HG03354 (cell line): ENCODE results near the gene GEMIN4.
A peak's percentile ranks its signal among the peaks of the same experiment; 100 is the strongest.
"Not testable (repeated sequence)": the region's sequence is repeated elsewhere in the genome, so short reads cannot be mapped to it uniquely, and the experiment has no call there.

Experiments
- ATAC-seq: cut with Tn5 transposase; IDR thresholded peaks from one replicate; pipeline ENCODE4 v1.9.1; 2021; ENCODE audit warnings: mild to moderate bottlenecking; ENCODE audit not compliant: unreplicated experiment, poor library complexity, severe bottlenecking

GEMIN4 gene

GRCh38 chr17:752002-752619 lies at the start of gene GEMIN4:
Gene GEMIN4 (minus strand): TSS chr17:752264. CDS start chr17:752142, 122 bp downstream.
- peak; percentile 84 for ATAC-seq

- no peak for ATAC-seq
These were observed 49.6 kb upstream of the GEMIN4 start for GRCh38 chr17:801660-802059.

- ATAC-seq = no peak
These were observed 48.6 kb upstream of the GEMIN4 start for GRCh38 chr17:800446-801242.

- ATAC-seq = no peak
These were observed 47.2 kb upstream of the GEMIN4 start for GRCh38 chr17:799261-799660.

- no peak for ATAC-seq
These were observed 46.2 kb upstream of the GEMIN4 start for GRCh38 chr17:798246-798645.

- ATAC-seq = no peak
These were observed 45.3 kb upstream of the GEMIN4 start for GRCh38 chr17:797236-797840.

GRCh38 chr17:796609-797008 lies 44.5 kb upstream of the GEMIN4 start:
- ATAC-seq = no peak

- ATAC-seq = no peak
These were observed 43.7 kb upstream of the GEMIN4 start for GRCh38 chr17:795721-796120.

- ATAC-seq = no peak
These were observed 43.2 kb upstream of the GEMIN4 start for GRCh38 chr17:795276-795675.

- ATAC-seq = no peak
These were observed 42.8 kb upstream of the GEMIN4 start for GRCh38 chr17:794876-795275.

- ATAC-seq = no peak
These were observed 40.2 kb upstream of the GEMIN4 start for GRCh38 chr17:792277-792676.

- no peak for ATAC-seq
These were observed 39.8 kb upstream of the GEMIN4 start for GRCh38 chr17:791829-792228.

GRCh38 chr17:790874-791247 lies 38.8 kb upstream of the GEMIN4 start:
- ATAC-seq = not testable (repeated sequence)

- ATAC-seq = not testable (repeated sequence)
These were observed 38.1 kb upstream of the GEMIN4 start for GRCh38 chr17:789931-790873.

- ATAC-seq = no peak
These were observed 37.2 kb upstream of the GEMIN4 start for GRCh38 chr17:789160-789840.

- no peak for ATAC-seq
These were observed 36.5 kb upstream of the GEMIN4 start for GRCh38 chr17:788551-788950.

- ATAC-seq = no peak
These were observed 35.7 kb upstream of the GEMIN4 start for GRCh38 chr17:787641-788221.

- not testable (repeated sequence) for ATAC-seq
These were observed 33.8 kb upstream of the GEMIN4 start for GRCh38 chr17:785901-786300.

- no peak for ATAC-seq
These were observed 32.1 kb upstream of the GEMIN4 start for GRCh38 chr17:784143-784542.
